Activated gamma-delta T cell (primary cell): ENCODE results near the gene LONRF2.

Experiments used
- DNase-seq: peaks from one replicate; lab custom pipeline; 2025; lab: John Stamatoyannopoulos, UW

LONRF2 gene

GRCh38 chr2:100236166-100236565 lies 86.1 kb downstream of the LONRF2 start:
- DNase-seq: no peak

- no peak for DNase-seq
Measured at GRCh38 chr2:100235581-100235980, 86.7 kb downstream of the LONRF2 start.

DNA sequence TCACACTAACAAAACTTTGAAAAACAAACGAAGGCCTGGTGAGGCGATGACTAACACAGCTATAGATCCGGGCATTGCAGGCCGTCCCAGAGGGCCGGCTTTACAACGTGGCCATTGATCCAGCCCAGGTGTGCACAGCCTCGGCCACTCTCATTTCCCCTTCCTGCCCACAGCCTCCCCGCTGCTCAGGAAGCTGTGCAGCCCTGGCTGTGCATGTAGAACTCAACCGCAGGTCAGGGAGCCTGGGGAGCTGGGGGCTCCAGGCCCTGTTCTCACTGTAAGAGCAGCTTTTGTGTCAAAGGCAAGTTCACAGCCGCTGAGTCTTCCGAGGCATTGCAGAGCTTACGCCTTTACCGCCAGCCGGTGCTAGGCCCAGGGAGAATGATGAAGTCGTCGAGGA lies 87.2 kb downstream of the LONRF2 start:
- DNase-seq: no peak

DNA sequence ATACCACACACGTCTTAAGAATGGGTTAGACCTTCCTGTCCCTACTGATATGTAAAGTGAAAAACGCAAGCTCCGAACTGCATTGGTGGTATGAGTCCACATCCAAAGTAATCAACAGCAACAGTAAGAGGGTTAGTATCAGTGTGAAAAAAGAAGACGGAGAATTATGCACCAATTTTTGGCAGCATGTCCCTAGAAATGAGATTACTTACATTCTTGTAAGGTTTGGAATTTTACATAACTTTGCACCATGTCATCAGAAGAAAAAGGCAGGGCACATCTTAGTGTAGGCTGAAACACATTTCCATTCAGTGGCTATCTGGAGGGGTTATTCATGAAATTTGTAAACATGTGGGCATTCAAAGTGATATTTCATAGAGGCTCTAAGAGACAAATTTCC lies 88.2 kb downstream of the LONRF2 start:
- no peak for DNase-seq

GRCh38 chr2:100233061-100233460 lies 89.2 kb downstream of the LONRF2 start:
- no peak for DNase-seq

- no peak for DNase-seq
Measured at GRCh38 chr2:100230754-100231153, 91.5 kb downstream of the LONRF2 start.

DNA sequence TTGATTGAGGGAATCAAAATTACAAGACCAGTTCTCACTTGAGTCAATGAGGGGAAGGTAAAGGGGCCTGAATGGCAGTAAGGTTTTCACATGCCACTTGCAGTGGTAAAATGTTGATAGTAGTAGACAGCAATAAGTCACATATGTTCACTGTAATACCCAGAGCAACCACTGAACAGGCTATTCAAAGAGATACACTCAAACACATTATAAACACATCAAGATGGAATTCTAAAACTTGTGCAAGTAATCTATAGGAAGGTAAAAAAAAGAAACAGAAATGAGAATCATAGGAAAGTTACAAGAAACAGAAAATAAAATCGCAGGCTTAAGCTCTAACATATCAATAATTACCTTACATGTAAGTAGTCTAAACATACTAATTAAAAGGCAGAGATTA lies 93.3 kb downstream of the LONRF2 start:
- no peak for DNase-seq

- no peak for DNase-seq
Measured at GRCh38 chr2:100228415-100228814, 93.9 kb downstream of the LONRF2 start.

DNA sequence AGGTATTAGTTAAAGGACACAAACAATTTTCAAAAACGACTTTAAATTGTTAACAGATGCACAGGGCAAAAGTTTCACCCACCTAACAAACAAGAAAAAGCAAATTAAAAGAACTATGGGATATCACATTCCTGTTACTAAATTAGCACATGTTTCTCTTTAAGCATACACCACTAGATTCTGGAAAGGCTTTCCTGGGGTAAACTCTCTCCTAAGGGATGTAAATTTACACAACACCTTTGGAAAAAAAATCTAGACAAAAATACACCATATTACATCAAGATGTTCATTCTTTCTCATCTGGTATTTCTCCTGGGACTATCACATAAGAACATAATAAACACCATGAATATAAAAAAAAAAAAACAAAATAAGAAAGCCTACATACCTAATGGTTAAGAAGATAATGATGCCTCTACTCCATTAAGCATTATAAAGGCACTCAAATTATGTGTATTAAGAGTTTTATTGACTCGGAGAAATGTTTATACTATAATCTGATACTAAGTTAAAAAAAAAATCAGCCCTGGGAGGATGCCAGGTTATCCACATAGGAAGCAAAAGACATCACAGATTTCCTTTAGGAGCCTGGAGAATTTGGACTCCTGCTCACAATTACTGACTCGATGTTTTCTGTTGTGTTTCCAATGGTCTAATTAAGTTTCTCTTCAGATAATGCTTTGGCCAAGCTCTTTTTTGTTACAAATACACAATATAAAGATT lies 97.2 kb downstream of the LONRF2 start:
- no peak for DNase-seq

DNA sequence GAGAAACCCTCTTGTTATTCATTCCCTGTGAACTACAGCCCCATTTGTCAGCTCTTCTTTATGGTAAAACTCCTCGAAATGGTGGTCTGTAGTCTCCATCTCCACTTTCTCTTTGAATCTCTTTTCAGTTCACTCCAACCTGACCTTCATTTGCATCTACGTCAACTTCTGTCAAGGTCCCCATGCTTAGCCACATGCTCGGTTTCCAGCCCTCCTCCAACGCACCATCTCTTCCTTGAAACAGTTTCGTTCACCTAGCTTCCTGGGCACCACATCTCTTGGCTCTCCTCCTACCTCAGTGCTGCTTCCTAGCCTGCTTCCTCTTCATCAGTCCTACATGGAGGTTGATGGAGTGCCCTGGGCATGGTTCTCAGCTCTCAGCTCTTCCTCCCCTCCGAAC lies 98.8 kb downstream of the LONRF2 start:
- DNase-seq: no peak
